ENCODE results near the gene COX7A2L.

- TF ChIP-seq, protein P1, sequence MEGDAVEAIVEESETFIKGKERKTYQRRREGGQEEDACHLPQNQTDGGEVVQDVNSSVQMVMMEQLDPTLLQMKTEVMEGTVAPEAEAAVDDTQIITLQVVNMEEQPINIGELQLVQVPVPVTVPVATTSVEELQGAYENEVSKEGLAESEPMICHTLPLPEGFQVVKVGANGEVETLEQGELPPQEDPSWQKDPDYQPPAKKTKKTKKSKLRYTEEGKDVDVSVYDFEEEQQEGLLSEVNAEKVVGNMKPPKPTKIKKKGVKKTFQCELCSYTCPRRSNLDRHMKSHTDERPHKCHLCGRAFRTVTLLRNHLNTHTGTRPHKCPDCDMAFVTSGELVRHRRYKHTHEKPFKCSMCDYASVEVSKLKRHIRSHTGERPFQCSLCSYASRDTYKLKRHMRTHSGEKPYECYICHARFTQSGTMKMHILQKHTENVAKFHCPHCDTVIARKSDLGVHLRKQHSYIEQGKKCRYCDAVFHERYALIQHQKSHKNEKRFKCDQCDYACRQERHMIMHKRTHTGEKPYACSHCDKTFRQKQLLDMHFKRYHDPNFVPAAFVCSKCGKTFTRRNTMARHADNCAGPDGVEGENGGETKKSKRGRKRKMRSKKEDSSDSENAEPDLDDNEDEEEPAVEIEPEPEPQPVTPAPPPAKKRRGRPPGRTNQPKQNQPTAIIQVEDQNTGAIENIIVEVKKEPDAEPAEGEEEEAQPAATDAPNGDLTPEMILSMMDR (IDR thresholded peaks at IDR 0.05): no peak
- no peak for TF ChIP-seq POLR2A (IDR thresholded peaks at IDR 0.05; ENCODE audit: low read depth)
- no peak for TF ChIP-seq EP300 (IDR thresholded peaks at IDR 0.05)
- no peak for TF ChIP-seq POLR2AphosphoS5 (IDR thresholded peaks at IDR 0.05)
Observed at GRCh38 chr2:42371611-42372473, 10.8 kb upstream of the COX7A2L start.
